Thyroid gland (tissue), 4 donors: Measurements from ENCODE around the gene NUDT13.
A peak's percentile ranks its signal among the peaks of the same experiment; 100 is the strongest.

Experiments used
- CTCF ChIP-seq, 6 experiments: fragments of 200-600 bp in 3 of 6; fragments of 450-650 bp in 3 of 6; sonication (generic) in 3 of 6; IDR thresholded peaks; one replicate each; pipeline ENCODE4 v1.5.1; 2016 to 2019; ENCODE audit warnings: antibody characterized with exemption in 6 of 6, mild to moderate bottlenecking in 2 of 6, inconsistent platforms in 1 of 6, moderate library complexity in 1 of 6
- POLR2A ChIP-seq, 2 donors: fragments of 450-650 bp; IDR thresholded peaks; one replicate each; pipeline ENCODE4 v1.6.1; 2017; ENCODE audit warnings: antibody characterized with exemption in 2 of 2, mild to moderate bottlenecking in 2 of 2, moderate library complexity in 1 of 2

GRCh38 chr10:73096449-73097304 is 13.6 kb upstream of the NUDT13 start, which contains the start of gene P4HA1:
- TF ChIP-seq CTCF (IDR thresholded peaks at IDR 0.05) (peak in 5 of 6 experiments; percentile 15 to 69 (median 60)), POLR2A (IDR thresholded peaks at IDR 0.05) (peak; percentile 93 to 99)
